Astrocyte of the cerebellum (primary cell): Measurements from ENCODE around the gene CDC42SE2.

ENCODE experiments used
- DNase-seq: peaks from one replicate; pipeline ENCODE4 v3.0.0-alpha.2; 2011; ENCODE audit warnings: low read depth
- H3K4me3 ChIP-seq: 2 replicates; pipeline ENCODE4 v1.5.1; 2011; ENCODE audit warnings: mild to moderate bottlenecking, low read depth, low read length, moderate library complexity
- CTCF ChIP-seq: IDR thresholded peaks from 2 replicates; pipeline ENCODE4 v1.5.1; 2012; ENCODE audit warnings: low read length, low read depth, moderate library complexity, mild to moderate bottlenecking; ENCODE audit errors: missing control alignments
- in situ Hi-C: cut with HindIII; loops from 2 replicates; pipeline ENCODE4 v1.10.0; 2017; ENCODE audit warnings: low sequenced_read_pairs

CDC42SE2 gene

GRCh38 chr5:131400585-131400984, 136.7 kb downstream of the CDC42SE2 start:
- TF ChIP-seq CTCF, result no peak
- in situ Hi-C loops, result loop anchor here (25.0 kb wide), 1 partner anchor 138 kb away; the partner anchor contains the start of gene CDC42SE2
- H3K4me3 ChIP-seq, result no peak overlapping the region

GRCh38 chr5:131405674-131406073, 141.8 kb downstream of the CDC42SE2 start:
- no peak for TF ChIP-seq CTCF
- in situ Hi-C loops, result loop anchor here (25.0 kb wide), 1 partner anchor 143 kb away; the partner anchor contains the start of gene CDC42SE2

More at GRCh38 chr5:131400585-131400984, 136.7 kb downstream of the CDC42SE2 start:
- DNase-seq, result no peak

GRCh38 chr5:131406076-131406475, 142.2 kb downstream of the CDC42SE2 start:
- in situ Hi-C loops, result loop anchor here (25.0 kb wide), 1 partner anchor 144 kb away; the partner anchor contains the start of gene CDC42SE2
- DNase-seq, result no peak
- no peak for TF ChIP-seq CTCF
- no peak overlapping the region for H3K4me3 ChIP-seq

More at GRCh38 chr5:131405674-131406073, 141.8 kb downstream of the CDC42SE2 start:
- no peak overlapping the region for H3K4me3 ChIP-seq
- no peak for DNase-seq

GRCh38 chr5:131406975-131407638, 143.3 kb downstream of the CDC42SE2 start:
- no peak overlapping the region for H3K4me3 ChIP-seq
- no peak for DNase-seq
- TF ChIP-seq CTCF, result no peak
- in situ Hi-C loops, result loop anchor here (25.0 kb wide), 1 partner anchor 145 kb away; the partner anchor contains the start of gene CDC42SE2

- no peak for TF ChIP-seq CTCF
- DNase-seq, result no peak
- in situ Hi-C loops, result loop anchor here (25.0 kb wide), 1 partner anchor 152 kb away; the partner anchor contains the start of gene CDC42SE2
- H3K4me3 ChIP-seq, result no peak overlapping the region
Observed at GRCh38 chr5:131413605-131414559, 150.0 kb downstream of the CDC42SE2 start.

- no peak for DNase-seq
- in situ Hi-C loops, result loop anchor here (25.0 kb wide), 1 partner anchor 154 kb away; the partner anchor contains the start of gene CDC42SE2
- H3K4me3 ChIP-seq, result no peak overlapping the region
- TF ChIP-seq CTCF, result no peak
Observed at GRCh38 chr5:131416729-131417128, 152.9 kb downstream of the CDC42SE2 start.
